NT2/D1 (cell line): Measurements from ENCODE around the gene LIF.

ENCODE experiments used
- DNase-seq: peaks from one replicate; pipeline ENCODE4 v3.0.0-alpha.2; 2011; ENCODE audit warnings: low read depth, low spot score
- H3K27me3 ChIP-seq: 2 replicates; pipeline ENCODE4 v1.6.0; 2011; ENCODE audit warnings: mild to moderate bottlenecking; ENCODE audit not compliant: insufficient read length, insufficient read depth
- H3K36me3 ChIP-seq: 2 replicates; pipeline ENCODE4 v1.6.1; 2011; ENCODE audit warnings: mild to moderate bottlenecking, low read length, mixed read lengths; ENCODE audit not compliant: insufficient read depth, insufficient read length
- H3K4me1 ChIP-seq: 2 replicates; pipeline ENCODE4 v1.5.1; 2011; ENCODE audit not compliant: insufficient read depth, insufficient read length
- H3K4me3 ChIP-seq: 2 replicates; pipeline ENCODE4 v1.5.1; 2011; ENCODE audit warnings: low read depth; ENCODE audit not compliant: insufficient read length
- H3K9ac ChIP-seq: 2 replicates; pipeline ENCODE4 v1.6.0; 2011; ENCODE audit warnings: low read depth; ENCODE audit not compliant: insufficient read length
- H3K9me3 ChIP-seq: 2 replicates; pipeline ENCODE4 v1.5.1; 2011; ENCODE audit warnings: mild to moderate bottlenecking, low read length; ENCODE audit not compliant: insufficient read depth
- SUZ12 ChIP-seq: IDR thresholded peaks from 2 replicates; pipeline ENCODE4 v1.6.1; 2011; ENCODE audit not compliant: insufficient read length, insufficient read depth; ENCODE audit errors: extremely low read depth
- YY1 ChIP-seq: IDR thresholded peaks from 2 replicates; pipeline ENCODE4 v1.6.1; 2011; ENCODE audit not compliant: insufficient read length, insufficient read depth
- ZNF274 ChIP-seq: IDR thresholded peaks from 2 replicates; pipeline ENCODE4 v1.6.1; 2011; ENCODE audit warnings: mild to moderate bottlenecking, low read depth, low read length

Gene LIF

DNA sequence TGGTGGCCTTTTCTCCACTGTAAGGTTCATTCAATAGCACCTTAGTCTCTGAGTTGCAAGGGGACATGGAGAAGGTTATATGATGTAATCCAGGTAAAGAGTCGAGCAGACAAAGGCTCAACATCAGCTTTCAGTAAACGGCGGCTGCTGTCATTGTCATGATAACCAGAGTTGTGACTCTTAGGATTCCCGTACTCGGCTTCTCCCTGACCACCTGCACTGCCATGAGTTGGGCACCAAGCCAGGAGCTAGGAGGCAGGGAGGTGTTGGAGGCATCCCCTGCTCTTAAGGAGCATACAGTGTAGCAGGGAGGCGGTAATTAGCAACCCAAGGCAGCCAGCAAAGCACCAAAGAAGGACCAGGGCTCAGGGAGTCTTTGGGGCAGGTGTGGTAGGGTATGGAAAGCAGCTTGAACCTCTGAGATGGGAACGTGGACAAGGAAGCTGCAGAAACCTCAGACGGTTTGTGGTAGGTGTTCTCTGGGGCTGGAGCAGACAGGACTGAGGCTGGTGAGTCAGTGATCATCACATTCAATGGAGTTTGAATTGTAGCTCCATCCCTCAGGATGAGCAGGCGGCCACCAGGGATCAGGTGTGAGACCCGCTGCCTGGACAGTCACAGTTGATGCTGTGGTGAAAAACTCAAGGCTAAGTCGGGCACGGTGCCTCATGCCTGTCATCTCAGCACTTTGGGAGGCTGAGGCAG is 31.7 kb downstream of the LIF start:
- H3K9ac ChIP-seq: no peak overlapping the region

DNA sequence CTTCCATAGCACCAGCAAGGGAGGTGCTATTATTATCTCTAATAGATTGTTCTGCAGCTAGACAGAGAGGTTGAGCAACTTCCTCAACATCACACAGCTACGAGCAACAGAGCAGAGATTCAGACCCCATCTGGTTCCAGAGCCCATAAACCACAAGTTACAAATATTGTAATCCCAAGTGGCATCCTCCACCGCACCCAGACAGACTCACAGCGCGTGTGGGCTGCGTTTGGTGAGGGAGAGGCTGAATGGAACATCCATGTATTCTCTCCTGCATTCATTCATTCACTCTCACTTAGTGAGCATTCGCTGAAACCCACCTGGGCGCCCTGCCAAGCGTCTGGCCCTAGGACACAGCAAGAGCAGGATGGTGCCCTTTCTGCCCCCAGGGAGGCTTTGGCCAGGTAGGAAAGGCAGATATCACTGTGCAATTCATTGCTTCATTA is 33.5 kb downstream of the LIF start:
- H3K4me1 ChIP-seq: peaks cover 11% of the 10 kb centered on the region
- no peak overlapping the region for H3K4me3 ChIP-seq
- no peak overlapping the region for H3K9ac ChIP-seq
- H3K27me3 ChIP-seq: peaks cover 16% of the 10 kb centered on the region
- no peak for DNase-seq
- H3K36me3 ChIP-seq: no peaks in the 10 kb centered on the region
- no peak for TF ChIP-seq SUZ12
- TF ChIP-seq ZNF274: no peak
- no peak for TF ChIP-seq YY1
- H3K9me3 ChIP-seq: no peaks in the 10 kb centered on the region

More for the DNA sequence above, 31.7 kb downstream of the LIF start:
- H3K27me3 ChIP-seq: peaks cover under 1% of the 10 kb centered on the region
- no peaks in the 10 kb centered on the region for H3K36me3 ChIP-seq
- peaks cover 5% of the 10 kb centered on the region for H3K4me1 ChIP-seq
- no peak for DNase-seq
- H3K9me3 ChIP-seq: no peaks in the 10 kb centered on the region
- TF ChIP-seq ZNF274: no peak
- no peak for TF ChIP-seq SUZ12
- TF ChIP-seq YY1: no peak
- H3K4me3 ChIP-seq: no peak overlapping the region

DNA sequence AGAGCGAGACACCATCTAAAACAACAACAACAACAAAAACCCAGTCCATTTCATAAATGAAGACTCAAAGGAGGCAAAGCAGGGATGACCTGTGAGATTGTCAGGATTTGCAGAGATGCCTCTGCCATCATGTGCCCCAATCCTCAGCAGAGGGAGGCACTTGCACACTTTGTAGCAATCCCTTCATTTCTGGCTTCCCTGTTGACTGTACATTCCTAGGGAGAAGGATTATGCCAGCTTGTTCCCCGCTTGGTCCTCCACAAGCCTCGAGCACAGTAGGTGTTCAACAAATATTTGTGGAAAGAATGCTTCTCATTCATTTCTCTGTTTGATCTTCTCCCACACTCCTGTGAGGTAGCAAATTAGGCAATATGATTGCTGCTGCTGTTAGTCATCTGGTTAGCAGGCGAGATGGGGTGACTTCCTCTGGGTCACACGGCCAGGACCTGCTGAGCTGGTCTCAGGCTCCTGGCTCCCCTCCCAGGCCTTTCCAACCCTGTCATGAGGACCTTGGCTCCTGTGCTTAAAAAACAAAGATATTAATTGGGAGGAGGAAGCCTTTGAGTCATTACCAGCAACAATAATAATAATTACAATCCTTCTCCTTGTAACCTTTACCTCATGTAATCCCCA is 34.1 kb downstream of the LIF start:
- Histone ChIP-seq H3K4me1 (peaks cover 11% of the 10 kb centered on the region), H3K4me3 (no peak overlapping the region)
- no peak for DNase-seq

DNA sequence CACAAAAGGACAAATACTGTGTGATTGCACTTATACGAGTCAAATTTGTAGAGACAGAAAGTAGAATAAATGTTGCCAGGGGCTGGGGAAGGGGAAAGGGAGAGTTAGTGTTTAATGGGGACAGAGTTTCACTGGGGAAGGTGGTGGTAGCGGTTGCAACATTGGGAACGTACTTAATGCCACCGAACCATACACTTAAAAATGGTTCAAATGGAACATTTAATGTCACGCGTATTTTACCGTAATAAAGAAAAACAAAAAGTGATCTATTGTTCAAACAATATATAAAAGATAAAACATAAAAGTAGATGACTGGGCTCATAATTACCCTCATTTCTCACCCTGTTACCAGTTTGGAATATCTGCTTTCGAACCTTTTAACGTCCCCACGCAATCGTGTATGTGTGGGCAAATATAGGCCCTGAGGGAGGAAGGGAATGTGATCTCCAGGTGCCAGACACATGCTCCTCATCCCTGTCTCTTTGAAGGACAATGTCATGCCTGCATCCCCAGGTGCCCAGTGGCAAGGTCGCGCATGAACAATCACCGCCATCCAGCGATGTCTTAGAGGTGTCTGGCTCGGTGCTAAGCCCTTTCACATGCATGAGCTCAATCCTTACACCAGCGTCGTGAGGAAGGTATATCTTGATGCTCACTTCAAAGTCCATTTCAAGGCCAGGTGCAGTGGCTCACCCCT is 35.3 kb downstream of the LIF start:
- Histone ChIP-seq H3K4me1 (peaks cover 16% of the 10 kb centered on the region), H3K27me3 (peaks cover 21% of the 10 kb centered on the region), H3K9ac (no peak overlapping the region), H3K9me3 (no peaks in the 10 kb centered on the region), H3K4me3 (no peak overlapping the region), H3K36me3 (no peaks in the 10 kb centered on the region)
- TF ChIP-seq ZNF274: no peak
- no peak for TF ChIP-seq YY1
- no peak for TF ChIP-seq SUZ12
- no peak for DNase-seq

More for the DNA sequence above, 34.1 kb downstream of the LIF start:
- Histone ChIP-seq H3K36me3 (no peaks in the 10 kb centered on the region), H3K27me3 (peaks cover 19% of the 10 kb centered on the region), H3K9ac (no peak overlapping the region), H3K9me3 (no peaks in the 10 kb centered on the region)
- TF ChIP-seq SUZ12: no peak

DNA sequence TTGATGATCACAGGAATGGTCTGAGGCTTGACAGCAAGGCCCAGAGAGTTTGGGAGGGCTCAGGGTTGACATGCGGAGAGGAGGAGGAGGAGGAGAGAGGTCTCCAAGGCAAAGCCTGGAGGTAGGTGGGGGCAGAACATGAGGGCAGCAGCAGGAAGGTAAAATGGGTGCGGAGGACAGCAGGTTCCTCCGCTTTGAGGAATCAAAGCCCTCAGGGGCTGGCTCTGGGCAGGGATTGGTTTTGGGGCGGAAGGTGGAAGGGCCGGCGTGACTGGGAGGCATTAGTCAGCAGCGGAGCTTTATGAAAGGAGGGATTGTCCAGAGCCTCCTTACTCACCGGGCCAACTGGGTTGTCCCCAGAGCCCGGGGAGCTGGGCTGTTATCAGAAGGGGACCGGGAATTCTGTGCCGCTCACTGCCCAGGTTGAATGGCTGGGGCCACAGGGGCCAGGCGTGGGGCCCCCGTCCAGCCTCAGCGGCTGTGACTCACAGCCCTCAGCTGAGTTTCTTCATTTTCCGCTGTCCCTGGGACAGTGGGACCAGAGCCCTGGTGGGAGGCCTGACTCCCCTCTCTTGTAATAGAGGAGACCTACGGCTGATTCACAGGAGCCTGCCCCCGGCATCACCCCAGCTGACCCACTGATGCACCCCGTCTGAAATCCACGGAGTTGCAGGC is 36.2 kb downstream of the LIF start:
- no peak for DNase-seq
- H3K9ac ChIP-seq: no peak overlapping the region
- no peak overlapping the region for H3K4me3 ChIP-seq
- TF ChIP-seq SUZ12 (no peak), YY1 (no peak), ZNF274 (no peak)
- H3K27me3 ChIP-seq: peaks cover 21% of the 10 kb centered on the region
- peaks cover 16% of the 10 kb centered on the region for H3K4me1 ChIP-seq
- H3K9me3 ChIP-seq: no peaks in the 10 kb centered on the region
- H3K36me3 ChIP-seq: no peaks in the 10 kb centered on the region

DNA sequence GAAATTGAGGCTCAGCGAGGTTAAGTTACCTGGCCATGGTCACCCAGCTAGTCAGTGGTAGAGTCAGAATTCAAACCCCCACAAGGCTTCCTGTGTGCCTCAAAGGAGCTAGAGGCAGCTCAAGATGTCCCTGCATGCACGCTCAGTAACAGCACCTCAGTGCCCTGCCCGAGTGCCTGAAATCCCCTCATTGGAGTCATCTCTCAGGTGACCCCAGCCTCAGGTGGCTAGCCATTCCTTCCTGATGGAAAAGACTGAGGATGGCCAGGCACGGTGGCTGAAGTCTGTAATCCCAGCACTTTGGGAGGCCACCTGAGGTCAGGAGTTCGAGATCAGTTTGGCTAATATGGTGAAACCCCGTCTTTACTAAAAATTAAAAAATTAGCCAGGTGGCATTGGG is 36.9 kb downstream of the LIF start:
- Histone ChIP-seq H3K9me3 (no peaks in the 10 kb centered on the region), H3K9ac (no peak overlapping the region), H3K36me3 (no peaks in the 10 kb centered on the region), H3K4me3 (no peak overlapping the region), H3K27me3 (peaks cover 21% of the 10 kb centered on the region), H3K4me1 (peaks cover 14% of the 10 kb centered on the region)
- no peak for DNase-seq
- TF ChIP-seq YY1 (no peak), SUZ12 (no peak), ZNF274 (no peak)
